Neural cell (in vitro differentiated cells): ENCODE data around the gene UBE4B. TPM values are rescaled to one million over a fixed set of nuclear protein-coding genes. Genes with fewer than 3 reads are reported as not detected.

Experiments
- H2AFZ ChIP-seq: fragments of 200-600, 300-800 bp; sonication (generic), shearing (Covaris generic); 2 replicates; pipeline ENCODE4 v1.6.0; 2014; ENCODE audit warnings: low read depth, mild to moderate bottlenecking, antibody characterized with exemption, low read length, moderate library complexity
- H3F3A ChIP-seq: fragments of 200-600 bp; shearing (Covaris generic); 2 replicates; pipeline ENCODE4 v1.6.1; 2016; ENCODE audit warnings: mild to moderate bottlenecking, moderate library complexity, mixed read lengths, antibody characterized with exemption, low read length; ENCODE audit not compliant: insufficient read depth, poor library complexity, severe bottlenecking
- H3K27ac ChIP-seq: fragments of 200-600, 300-800 bp; sonication (generic), shearing (Covaris generic); 2 replicates; pipeline ENCODE4 v1.5.1; 2014; ENCODE audit warnings: mild to moderate bottlenecking, low read length, moderate library complexity
- H3K27me3 ChIP-seq: fragments of 300-800, 200-600 bp; sonication (generic), shearing (Covaris generic); 2 replicates; pipeline ENCODE4 v1.6.0; 2014; ENCODE audit warnings: mild to moderate bottlenecking, low read depth, low read length, moderate library complexity; ENCODE audit not compliant: insufficient read depth
- H3K36me3 ChIP-seq: fragments of 300-800, 200-600 bp; sonication (generic), shearing (Covaris generic); 2 replicates; pipeline ENCODE4 v1.5.1; 2014; ENCODE audit warnings: mild to moderate bottlenecking, antibody characterized with exemption, low read length, moderate library complexity; ENCODE audit not compliant: insufficient read depth
- H3K4me2 ChIP-seq: fragments of 300-800, 200-600 bp; sonication (generic), shearing (Covaris generic); 2 replicates; pipeline ENCODE4 v1.6.0; 2014; ENCODE audit warnings: mild to moderate bottlenecking, low read length
- H3K4me3 ChIP-seq: fragments of 300-800, 200-600 bp; sonication (generic), shearing (Covaris generic); 2 replicates; pipeline ENCODE4 v1.5.1; 2014; ENCODE audit warnings: mild to moderate bottlenecking, low read length, moderate library complexity
- H3K79me2 ChIP-seq: fragments of 200-600 bp; shearing (Covaris generic); replicated peaks from 2 replicates; pipeline ENCODE4 v1.6.0; 2014; ENCODE audit warnings: mild to moderate bottlenecking, low read length, moderate library complexity; ENCODE audit not compliant: insufficient read depth
- H3K9ac ChIP-seq: fragments of 300-800, 200-600 bp; sonication (generic), shearing (Covaris generic); 2 replicates; pipeline ENCODE4 v1.6.1; 2016; ENCODE audit warnings: mild to moderate bottlenecking, low read length, mixed read lengths
- H3K9me2 ChIP-seq: fragments of 200-600 bp; shearing (Covaris generic); 2 replicates; pipeline ENCODE4 v1.6.1; 2016; ENCODE audit warnings: mild to moderate bottlenecking, low read length, mixed read lengths; ENCODE audit not compliant: insufficient read depth
- H3K9me3 ChIP-seq: fragments of 200-600, 300-800 bp; sonication (generic), shearing (Covaris generic); 2 replicates; pipeline ENCODE4 v1.6.1; 2016; ENCODE audit warnings: mild to moderate bottlenecking, mixed run types, low read length, moderate library complexity, mixed read lengths
- H4K20me1 ChIP-seq: fragments of 200-600 bp; shearing (Covaris generic); 2 replicates; pipeline ENCODE4 v1.6.1; 2016; ENCODE audit warnings: mild to moderate bottlenecking, mixed run types; ENCODE audit not compliant: insufficient read depth
- CTCF ChIP-seq: fragments of 450-650 bp; IDR thresholded peaks from 2 replicates; pipeline ENCODE4 v1.5.1; 2014; ENCODE audit warnings: antibody characterized with exemption, mild to moderate bottlenecking, moderate library complexity; ENCODE audit not compliant: poor library complexity, severe bottlenecking
- EP300 ChIP-seq: fragments of 450-650 bp; conservative IDR thresholded peaks from 2 replicates; pipeline ENCODE4 v1.6.1; 2014; ENCODE audit warnings: antibody characterized with exemption, mild to moderate bottlenecking, moderate library complexity; ENCODE audit not compliant: poor library complexity, severe bottlenecking
- EZH2 ChIP-seq: fragments of 200-600, 300-800 bp; shearing (Covaris generic), sonication (generic); IDR thresholded peaks from 2 replicates; pipeline ENCODE4 v1.6.1; 2014; ENCODE audit warnings: antibody characterized with exemption, low read length, borderline replicate concordance, mild to moderate bottlenecking; ENCODE audit not compliant: insufficient read depth, poor library complexity, severe bottlenecking
- MXI1 ChIP-seq: fragments of 450-650 bp; conservative IDR thresholded peaks from 2 replicates; pipeline ENCODE4 v1.6.1; 2014; ENCODE audit warnings: antibody characterized with exemption, mild to moderate bottlenecking; ENCODE audit not compliant: poor library complexity, severe bottlenecking
- POLR2AphosphoS5 ChIP-seq: IDR thresholded peaks from 2 replicates; pipeline ENCODE4 v1.6.1; 2012
- RAD21 ChIP-seq: fragments of 450-650 bp; conservative IDR thresholded peaks from 2 replicates; pipeline ENCODE4 v1.6.1; 2014; ENCODE audit warnings: antibody characterized with exemption, mild to moderate bottlenecking, moderate library complexity
- REST ChIP-seq: IDR thresholded peaks from 2 replicates; pipeline ENCODE4 v1.6.1; 2012; ENCODE audit warnings: borderline replicate concordance
- SMC3 ChIP-seq: fragments of 450-650 bp; conservative IDR thresholded peaks from 2 replicates; pipeline ENCODE4 v1.6.1; 2014; ENCODE audit warnings: antibody characterized with exemption, mild to moderate bottlenecking, moderate library complexity; ENCODE audit not compliant: poor library complexity
- TAF1 ChIP-seq: IDR thresholded peaks from 2 replicates; pipeline ENCODE4 v1.6.1; 2012; ENCODE audit warnings: low read depth
- polyA plus RNA-seq: library from polyadenylated mRNA; depleted of rRNA; stranded (reverse); fragments of >200 nt; gene quantifications from 2 replicates; pipeline ENCODE4 v1.2.3, GENCODE V29; 2014

UBE4B gene
- polyA plus RNA-seq, 1 donor from 2014 or later: 28.9 TPM

GRCh38 chr1:10213186-10213705 lies 180.5 kb downstream of the UBE4B start:
- peak overlapping the region; percentile 99 for H3K4me3 ChIP-seq
- peak overlapping the region; percentile 17 for H3K27ac ChIP-seq
- H2AFZ ChIP-seq: no peak overlapping the region

GRCh38 chr1:10216090-10216749 lies 183.5 kb downstream of the UBE4B start:
- Histone ChIP-seq H3K79me2 (peaks cover 86% of the 10 kb centered on the region), H3K27ac (no peak overlapping the region), H3K27me3 (no peaks in the 10 kb centered on the region), H3K36me3 (no peaks in the 10 kb centered on the region), H3K4me2 (no peak overlapping the region), H3K9ac (no peak overlapping the region), H3F3A (no peaks in the 10 kb centered on the region), H4K20me1 (peaks cover 33% of the 10 kb centered on the region), H3K4me3 (no peak overlapping the region), H3K9me2 (no peaks in the 10 kb centered on the region), H3K9me3 (no peaks in the 10 kb centered on the region), H2AFZ (no peak overlapping the region)
- TF ChIP-seq POLR2AphosphoS5 (no peak), MXI1 (no peak), RAD21 (no peak)

More at GRCh38 chr1:10213186-10213705, 180.5 kb downstream of the UBE4B start:
- Histone ChIP-seq H3K4me2 (peak overlapping the region; percentile 63), H3F3A (peaks cover 9% of the 10 kb centered on the region), H3K9me2 (no peaks in the 10 kb centered on the region), H3K79me2 (peaks cover 65% of the 10 kb centered on the region), H3K9ac (peak overlapping the region; percentile 15), H3K36me3 (no peaks in the 10 kb centered on the region), H4K20me1 (peaks cover 33% of the 10 kb centered on the region), H3K27me3 (no peaks in the 10 kb centered on the region), H3K9me3 (no peaks in the 10 kb centered on the region)
- TF ChIP-seq EP300 (no peak), CTCF (no peak), MXI1 (no peak)

- Histone ChIP-seq H3K27ac (no peak overlapping the region), H3K27me3 (no peaks in the 10 kb centered on the region), H3K9me2 (no peaks in the 10 kb centered on the region), H3K9me3 (no peaks in the 10 kb centered on the region), H3K79me2 (peaks cover 88% of the 10 kb centered on the region), H3K4me3 (no peak overlapping the region), H3F3A (no peaks in the 10 kb centered on the region), H3K36me3 (no peaks in the 10 kb centered on the region), H3K4me2 (no peak overlapping the region), H4K20me1 (peaks cover 42% of the 10 kb centered on the region), H3K9ac (no peak overlapping the region), H2AFZ (no peak overlapping the region)
- TF ChIP-seq EZH2 (no peak), RAD21 (no peak), CTCF (no peak), REST (no peak), POLR2AphosphoS5 (no peak), MXI1 (no peak), TAF1 (no peak), EP300 (no peak), SMC3 (no peak)
Observed at GRCh38 chr1:10217748-10218441, 185.1 kb downstream of the UBE4B start.
